CD14-positive monocyte (primary cell): ENCODE results near the gene SYCP1. TPM values are rescaled to one million over a fixed set of nuclear protein-coding genes. Genes with fewer than 3 reads are reported as not detected.

Experiments used
- DNase-seq, 3 donors: peaks; one replicate each; pipeline ENCODE4 v3.0.0-alpha.2; 2011 to 2022
- H2AFZ ChIP-seq: 2 replicates; pipeline ENCODE4 v1.6.0; 2012; ENCODE audit warnings: mild to moderate bottlenecking, low read depth, low read length, inconsistent platforms; ENCODE audit not compliant: insufficient read depth, poor library complexity, severe bottlenecking
- H3K27ac ChIP-seq, 2 donors: 1 replicate in 1 of 2; 2 replicates in 1 of 2; pipeline ENCODE4 v1.5.1; 2012 to 2013; ENCODE audit warnings: low read length in 2 of 2, control low read depth in 1 of 2, inconsistent platforms in 1 of 2, low read depth in 1 of 2, mild to moderate bottlenecking in 1 of 2
- H3K27me3 ChIP-seq, 2 donors: one replicate each; pipeline versions ENCODE4 v1.6.0 to v1.6.1; 2011 to 2013; ENCODE audit warnings: low read length in 2 of 2; ENCODE audit not compliant: control insufficient read depth in 2 of 2, insufficient read depth in 2 of 2
- H3K36me3 ChIP-seq, 2 donors: replicated peaks in 1 of 2; 1 replicate in 1 of 2; 2 replicates in 1 of 2; pipeline versions ENCODE4 v1.5.1 to v1.6.1; 2012 to 2013; ENCODE audit warnings: low read length in 2 of 2, control low read depth in 1 of 2, inconsistent platforms in 1 of 2, mild to moderate bottlenecking in 1 of 2; ENCODE audit not compliant: insufficient read depth in 2 of 2, control insufficient read depth in 1 of 2
- H3K4me1 ChIP-seq, 2 donors: 1 replicate in 1 of 2; 2 replicates in 1 of 2; pipeline versions ENCODE4 v1.5.1 to v1.6.1; 2012 to 2013; ENCODE audit warnings: low read length in 2 of 2, control low read depth in 1 of 2, inconsistent platforms in 1 of 2, mild to moderate bottlenecking in 1 of 2, moderate library complexity in 1 of 2; ENCODE audit not compliant: insufficient read depth in 2 of 2, control insufficient read depth in 1 of 2
- H3K4me2 ChIP-seq: replicated peaks from 2 replicates; pipeline ENCODE3; 2012; ENCODE audit warnings: low read length, moderate library complexity, mild to moderate bottlenecking; ENCODE audit not compliant: poor library complexity, severe bottlenecking; ENCODE audit errors: extremely low read depth
- H3K4me3 ChIP-seq, 3 experiments: fragments of 200-600 bp in 1 of 3; sonication (generic) in 1 of 3; replicated peaks in 1 of 3; 1 replicate in 2 of 3; 2 replicates in 1 of 3; pipeline ENCODE4 v1.5.1; 2011 to 2013; ENCODE audit warnings: low read length in 3 of 3, mild to moderate bottlenecking in 3 of 3, control low read depth in 2 of 3, low read depth in 2 of 3, inconsistent platforms in 1 of 3, moderate library complexity in 1 of 3
- H3K79me2 ChIP-seq: 2 replicates; pipeline ENCODE4 v1.6.0; 2012; ENCODE audit warnings: mild to moderate bottlenecking, control low read depth, inconsistent platforms, low read length, moderate library complexity; ENCODE audit not compliant: insufficient read depth
- H3K9ac ChIP-seq: 2 replicates; pipeline ENCODE4 v1.6.0; 2017; ENCODE audit warnings: low read length, mild to moderate bottlenecking; ENCODE audit not compliant: insufficient read depth, poor library complexity, severe bottlenecking
- H3K9me3 ChIP-seq, 2 donors: replicated peaks in 1 of 2; 1 replicate in 1 of 2; 2 replicates in 1 of 2; pipeline versions ENCODE4 v1.5.1 to v1.6.1; 2012 to 2013; ENCODE audit warnings: low read length in 2 of 2, control low read depth in 1 of 2; ENCODE audit not compliant: control insufficient read depth in 1 of 2, insufficient read depth in 1 of 2
- H4K20me1 ChIP-seq: 2 replicates; pipeline ENCODE4 v1.6.0; 2012; ENCODE audit warnings: mild to moderate bottlenecking, low read length, control low read depth, moderate library complexity; ENCODE audit not compliant: insufficient read depth
- H3K27ac Mint-ChIP-seq, 7 donors: one replicate each; pipeline ENCODE4 v1.8.0; 2020; ENCODE audit warnings: mild to moderate bottlenecking in 7 of 7, mixed read lengths in 7 of 7, moderate library complexity in 6 of 7, inconsistent platforms in 2 of 7
- H3K27me3 Mint-ChIP-seq, 3 donors: one replicate each; pipeline ENCODE4 v1.8.0; 2021 to 2022; ENCODE audit warnings: low read depth in 3 of 3, mild to moderate bottlenecking in 3 of 3, mixed read lengths in 3 of 3, moderate library complexity in 3 of 3, inconsistent platforms in 1 of 3
- H3K36me3 Mint-ChIP-seq, 2 donors: one replicate each; pipeline ENCODE4 v1.8.0; 2020; ENCODE audit warnings: mixed read lengths in 2 of 2, inconsistent platforms in 1 of 2, mild to moderate bottlenecking in 1 of 2
- H3K4me1 Mint-ChIP-seq: one replicate; pipeline ENCODE4 v1.8.0; 2020; ENCODE audit warnings: mild to moderate bottlenecking, mixed read lengths
- H3K4me3 Mint-ChIP-seq, 2 donors: one replicate each; pipeline ENCODE4 v1.8.0; 2020; ENCODE audit warnings: mild to moderate bottlenecking in 2 of 2, mixed read lengths in 2 of 2, moderate library complexity in 1 of 2
- H3K9me3 Mint-ChIP-seq, 7 donors: one replicate each; pipeline ENCODE4 v1.8.0; 2020 to 2022; ENCODE audit warnings: mixed read lengths in 7 of 7, mild to moderate bottlenecking in 6 of 7, moderate library complexity in 6 of 7, inconsistent platforms in 2 of 7
- whole genome bisulfite sequencing: methylation state at CpG from one replicate; pipeline ENCODE4 v1.1.5; 2013; ENCODE audit warnings: missing lambda C conversion rate; ENCODE audit not compliant: insufficient coverage; 5-methylcytosine and 5-hydroxymethylcytosine counted together
- intact Hi-C, 2 donors: fragments of 100-400 bp; cut with micrococcal nuclease; formaldehyde crosslinking; loops; one replicate each; pipeline versions ENCODE4 v1.15.0 to v1.15.1; 2023
- polyA plus RNA-seq, 3 donors: library from polyadenylated mRNA; depleted of rRNA in 1 of 3; unstranded in 2 of 3; stranded (reverse) in 1 of 3; fragments of 300-500 nt in 2 of 3; fragments of >200 nt in 1 of 3; fragmentation: Illumina TruSeq in 2 of 3; gene quantifications; 1 replicate in 2 of 3; 2 replicates in 1 of 3; pipeline ENCODE4 v1.2.3, GENCODE V29; 2012 to 2021
- TF ChIP-seq, protein P1 (sequence below): fragments of 200-600 bp; IDR thresholded peaks from one replicate; pipeline ENCODE4 v1.8.0; 2022; ENCODE audit warnings: antibody characterized with exemption, mild to moderate bottlenecking

The SYCP1 gene
- polyA plus RNA-seq, 3 donors = not detected

DNA sequence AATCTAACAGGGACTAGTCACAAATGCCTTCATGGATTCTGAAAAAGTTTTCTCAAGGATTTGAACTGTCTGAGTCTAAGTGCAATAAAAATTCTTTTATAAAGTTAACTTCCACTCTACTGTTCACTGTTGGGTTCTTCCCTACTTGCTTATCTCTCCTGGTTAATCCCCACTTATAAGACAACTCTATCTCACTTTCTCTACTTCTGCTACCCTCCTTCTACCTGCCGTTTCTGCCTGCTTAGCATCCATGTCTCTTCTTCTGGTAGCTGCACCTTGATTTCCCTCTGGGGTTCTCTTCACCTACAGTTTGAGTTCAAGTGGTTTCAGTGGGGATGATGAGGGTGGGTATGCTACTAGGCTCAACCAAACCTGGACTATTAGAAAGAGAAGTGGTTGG lies 181.0 kb downstream of the SYCP1 start:
- Mint-ChIP-seq H3K27ac (no peak overlapping the region), H3K4me1 (no peaks in the 10 kb centered on the region), H3K27me3 (no peaks in the 10 kb centered on the region), H3K4me3 (no peak overlapping the region), H3K36me3 (peaks cover 0 to 5% of the 10 kb centered on the region in 2 donors), H3K9me3 (no peaks in the 10 kb centered on the region)
- no CpG with 5 or more reads among the region's 1 CpG for WGBS
- H3K79me2 ChIP-seq = no peaks in the 10 kb centered on the region
- no peaks in the 10 kb centered on the region for H3K36me3 ChIP-seq
- no peak for DNase-seq
- TF ChIP-seq, protein P1, sequence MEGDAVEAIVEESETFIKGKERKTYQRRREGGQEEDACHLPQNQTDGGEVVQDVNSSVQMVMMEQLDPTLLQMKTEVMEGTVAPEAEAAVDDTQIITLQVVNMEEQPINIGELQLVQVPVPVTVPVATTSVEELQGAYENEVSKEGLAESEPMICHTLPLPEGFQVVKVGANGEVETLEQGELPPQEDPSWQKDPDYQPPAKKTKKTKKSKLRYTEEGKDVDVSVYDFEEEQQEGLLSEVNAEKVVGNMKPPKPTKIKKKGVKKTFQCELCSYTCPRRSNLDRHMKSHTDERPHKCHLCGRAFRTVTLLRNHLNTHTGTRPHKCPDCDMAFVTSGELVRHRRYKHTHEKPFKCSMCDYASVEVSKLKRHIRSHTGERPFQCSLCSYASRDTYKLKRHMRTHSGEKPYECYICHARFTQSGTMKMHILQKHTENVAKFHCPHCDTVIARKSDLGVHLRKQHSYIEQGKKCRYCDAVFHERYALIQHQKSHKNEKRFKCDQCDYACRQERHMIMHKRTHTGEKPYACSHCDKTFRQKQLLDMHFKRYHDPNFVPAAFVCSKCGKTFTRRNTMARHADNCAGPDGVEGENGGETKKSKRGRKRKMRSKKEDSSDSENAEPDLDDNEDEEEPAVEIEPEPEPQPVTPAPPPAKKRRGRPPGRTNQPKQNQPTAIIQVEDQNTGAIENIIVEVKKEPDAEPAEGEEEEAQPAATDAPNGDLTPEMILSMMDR = no peak
- no peaks in the 10 kb centered on the region for H3K4me1 ChIP-seq
- no peak overlapping the region for H3K27ac ChIP-seq
- H2AFZ ChIP-seq = no peak overlapping the region
- no peak overlapping the region for H3K4me3 ChIP-seq
- H4K20me1 ChIP-seq = no peaks in the 10 kb centered on the region
- no peak overlapping the region for H3K9ac ChIP-seq
- no peaks in the 10 kb centered on the region for H3K27me3 ChIP-seq
- H3K4me2 ChIP-seq = no peak overlapping the region
- intact Hi-C loops = no loop called here
- no peaks in the 10 kb centered on the region for H3K9me3 ChIP-seq

- Histone ChIP-seq H3K4me2 (no peak overlapping the region), H4K20me1 (no peaks in the 10 kb centered on the region), H3K4me3 (no peak overlapping the region), H2AFZ (no peak overlapping the region), H3K9ac (no peak overlapping the region), H3K9me3 (no peaks in the 10 kb centered on the region), H3K27me3 (no peaks in the 10 kb centered on the region), H3K36me3 (no peaks in the 10 kb centered on the region), H3K4me1 (no peaks in the 10 kb centered on the region), H3K79me2 (no peaks in the 10 kb centered on the region), H3K27ac (no peak overlapping the region)
- H3K4me3 Mint-ChIP-seq = no peak overlapping the region
- peaks cover 4 to 7% of the 10 kb centered on the region in 2 donors for H3K36me3 Mint-ChIP-seq
- no peak for DNase-seq
- TF ChIP-seq, protein P1 = no peak
- 100% methylated on average over 1 of the region's 4 CpGs for WGBS
- intact Hi-C loops = no loop called here
- no peaks in the 10 kb centered on the region for H3K4me1 Mint-ChIP-seq
- H3K27ac Mint-ChIP-seq = no peak overlapping the region
- no peaks in the 10 kb centered on the region for H3K27me3 Mint-ChIP-seq
- no peaks in the 10 kb centered on the region for H3K9me3 Mint-ChIP-seq
Measured at GRCh38 chr1:115036814-115037507, 182.3 kb downstream of the SYCP1 start.
